Testis (tissue), 3 donors: ENCODE measurements around the gene RCAN2. TPM values are rescaled to one million over a fixed set of nuclear protein-coding genes. Genes with fewer than 3 reads are reported as not detected.

Experiments
- DNase-seq: peaks from one replicate; pipeline ENCODE4 v3.0.0-alpha.2; 2019
- H3K27ac ChIP-seq, 2 donors: fragments of 200-600 bp; sonication (generic); one replicate each; pipeline ENCODE4 v1.5.1; 2019
- H3K27me3 ChIP-seq: fragments of 200-600 bp; sonication (generic); one replicate; pipeline ENCODE4 v1.5.1; 2019
- H3K36me3 ChIP-seq: fragments of 200-600 bp; sonication (generic); one replicate; pipeline ENCODE4 v1.5.1; 2017; ENCODE audit warnings: low read depth; ENCODE audit errors: missing control alignments
- H3K4me1 ChIP-seq: fragments of 200-600 bp; sonication (generic); one replicate; pipeline ENCODE4 v1.5.1; 2019
- H3K4me3 ChIP-seq, 2 donors: fragments of 200-600 bp; sonication (generic); one replicate each; pipeline ENCODE4 v1.5.1; 2017 to 2019
- H3K9me3 ChIP-seq: fragments of 200-600 bp; sonication (generic); one replicate; pipeline ENCODE4 v1.5.1; 2017
- POLR2A ChIP-seq: fragments of 450-650 bp; IDR thresholded peaks from one replicate; pipeline ENCODE4 v1.6.1; 2017; ENCODE audit warnings: antibody characterized with exemption, mild to moderate bottlenecking, moderate library complexity
- WGBS, 2 donors: methylation state at CpG; one replicate each; pipeline ENCODE4 v1.1.5; 2018; 5-methylcytosine and 5-hydroxymethylcytosine counted together
- intact Hi-C: fragments of 100-400 bp; cut with DNase I; formaldehyde crosslinking; loops from one replicate; pipeline ENCODE4 v1.15.1; 2023; ENCODE audit warnings: low total_unique reads
- polyA plus RNA-seq: library from polyadenylated mRNA; stranded (reverse); fragments of 350-450 nt; fragmentation: Illumina TruSeq; extraction: RNeasy Lipid Tissue Mini Kit (QIAGEN cat#74804); gene quantifications from one replicate; pipeline ENCODE4 v1.2.3, GENCODE V29; 2014; ENCODE audit warnings: low read depth, low replicate concordance; ENCODE audit not compliant: insufficient read depth
- total RNA-seq, 2 donors: library from RNA; depleted of rRNA; stranded (reverse); fragments of >200 nt; gene quantifications; one replicate each; pipeline ENCODE4 v1.2.3, GENCODE V29; 2016
- TF ChIP-seq, protein P1 (sequence below), 3 experiments: fragments of 450-650 bp in 2 of 3; fragments of 200-600 bp in 1 of 3; sonication (generic) in 1 of 3; IDR thresholded peaks; one replicate each; pipeline ENCODE4 v1.5.1; 2016 to 2019; ENCODE audit warnings: antibody characterized with exemption in 3 of 3, mild to moderate bottlenecking in 2 of 3, moderate library complexity in 1 of 3

RCAN2 gene
- total and polyA plus RNA-seq, 3 donors from 2014 or later: 6.3 to 17.4 (median 7.1) TPM

DNA sequence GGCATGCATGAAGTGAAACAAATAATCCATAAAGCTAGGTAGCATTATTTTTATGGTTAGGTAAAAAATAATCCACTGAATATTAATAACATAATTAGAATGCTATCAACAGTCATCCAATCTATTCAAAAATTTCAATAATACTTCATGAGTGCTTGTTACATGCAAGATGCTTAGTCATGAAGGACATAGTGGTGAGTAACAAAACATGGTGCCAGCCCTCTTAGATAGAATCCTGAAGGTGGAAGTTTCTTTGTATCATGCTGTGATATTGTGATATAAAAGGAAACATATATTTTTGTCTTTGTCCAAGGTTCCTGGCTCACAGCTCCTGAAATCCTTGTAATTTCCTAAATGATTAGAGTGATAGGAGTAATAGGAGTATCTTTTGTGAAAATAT, 14.9 kb downstream of the RCAN2 start:
- DNase-seq: no peak
- no peaks in the 10 kb centered on the region for H3K36me3 ChIP-seq
- intact Hi-C loops: no loop called here
- H3K9me3 ChIP-seq: no peaks in the 10 kb centered on the region
- no peak overlapping the region for H3K4me3 ChIP-seq
- H3K4me1 ChIP-seq: no peaks in the 10 kb centered on the region
- no peaks in the 10 kb centered on the region for H3K27me3 ChIP-seq
- no peak for TF ChIP-seq POLR2A
- TF ChIP-seq, protein P1, sequence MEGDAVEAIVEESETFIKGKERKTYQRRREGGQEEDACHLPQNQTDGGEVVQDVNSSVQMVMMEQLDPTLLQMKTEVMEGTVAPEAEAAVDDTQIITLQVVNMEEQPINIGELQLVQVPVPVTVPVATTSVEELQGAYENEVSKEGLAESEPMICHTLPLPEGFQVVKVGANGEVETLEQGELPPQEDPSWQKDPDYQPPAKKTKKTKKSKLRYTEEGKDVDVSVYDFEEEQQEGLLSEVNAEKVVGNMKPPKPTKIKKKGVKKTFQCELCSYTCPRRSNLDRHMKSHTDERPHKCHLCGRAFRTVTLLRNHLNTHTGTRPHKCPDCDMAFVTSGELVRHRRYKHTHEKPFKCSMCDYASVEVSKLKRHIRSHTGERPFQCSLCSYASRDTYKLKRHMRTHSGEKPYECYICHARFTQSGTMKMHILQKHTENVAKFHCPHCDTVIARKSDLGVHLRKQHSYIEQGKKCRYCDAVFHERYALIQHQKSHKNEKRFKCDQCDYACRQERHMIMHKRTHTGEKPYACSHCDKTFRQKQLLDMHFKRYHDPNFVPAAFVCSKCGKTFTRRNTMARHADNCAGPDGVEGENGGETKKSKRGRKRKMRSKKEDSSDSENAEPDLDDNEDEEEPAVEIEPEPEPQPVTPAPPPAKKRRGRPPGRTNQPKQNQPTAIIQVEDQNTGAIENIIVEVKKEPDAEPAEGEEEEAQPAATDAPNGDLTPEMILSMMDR (IDR thresholded peaks at IDR 0.05): no peak
- no peak overlapping the region for H3K27ac ChIP-seq

DNA sequence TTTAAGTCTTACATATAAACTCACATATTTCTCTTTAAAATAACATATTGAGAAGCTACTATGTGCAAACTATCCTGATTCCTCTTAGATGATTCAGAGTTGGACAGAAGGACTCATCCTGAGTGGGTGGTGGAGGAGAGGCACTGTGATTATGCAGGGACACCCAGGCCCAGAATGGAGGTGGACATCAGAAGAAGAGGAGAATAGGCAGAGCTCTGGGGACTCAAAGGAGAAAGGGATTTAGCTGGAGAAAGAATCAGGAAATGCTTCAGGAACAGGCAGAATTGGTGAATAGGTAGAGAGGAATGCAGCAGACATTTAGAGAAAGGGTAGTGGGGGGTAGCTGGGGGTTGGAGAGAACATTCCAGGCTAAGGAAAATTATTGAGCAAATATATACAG, 17.4 kb downstream of the RCAN2 start:
- H3K36me3 ChIP-seq: no peaks in the 10 kb centered on the region
- H3K27me3 ChIP-seq: no peaks in the 10 kb centered on the region
- TF ChIP-seq POLR2A: no peak
- TF ChIP-seq, protein P1 (IDR thresholded peaks at IDR 0.05): no peak
- H3K9me3 ChIP-seq: no peaks in the 10 kb centered on the region
- no peak for DNase-seq
- no peak overlapping the region for H3K27ac ChIP-seq
- intact Hi-C loops: no loop called here
- H3K4me3 ChIP-seq: no peak overlapping the region
- H3K4me1 ChIP-seq: peaks cover 2% of the 10 kb centered on the region

DNA sequence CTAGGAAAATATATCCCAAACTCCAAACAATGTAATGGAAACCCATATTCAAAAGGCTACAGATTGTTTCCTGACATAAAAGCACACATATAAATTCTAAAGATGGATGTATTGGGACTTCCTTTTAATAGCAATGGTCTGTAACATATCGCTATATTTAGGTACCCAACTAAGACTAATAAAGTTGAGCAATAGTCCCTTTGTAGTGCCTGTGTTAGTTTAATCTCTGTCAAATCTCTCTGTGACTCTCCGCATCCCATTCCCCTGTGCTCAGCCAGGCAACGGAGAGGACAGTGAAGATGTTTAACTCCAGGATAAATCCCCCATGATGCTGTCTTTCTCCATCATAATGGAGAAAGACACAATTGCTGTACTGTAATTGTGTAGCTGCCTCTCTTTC, 19.0 kb downstream of the RCAN2 start:
- Histone ChIP-seq H3K9me3 (no peaks in the 10 kb centered on the region), H3K4me1 (peaks cover 5% of the 10 kb centered on the region), H3K4me3 (no peak overlapping the region), H3K27me3 (no peaks in the 10 kb centered on the region), H3K36me3 (no peaks in the 10 kb centered on the region), H3K27ac (no peak overlapping the region)
- intact Hi-C loops: no loop called here
- WGBS, 2 donors: 91 to 93% methylated on average over 3 of the region's 3 CpGs
- no peak for DNase-seq
- TF ChIP-seq, protein P1 (IDR thresholded peaks at IDR 0.05): no peak
- no peak for TF ChIP-seq POLR2A

DNA sequence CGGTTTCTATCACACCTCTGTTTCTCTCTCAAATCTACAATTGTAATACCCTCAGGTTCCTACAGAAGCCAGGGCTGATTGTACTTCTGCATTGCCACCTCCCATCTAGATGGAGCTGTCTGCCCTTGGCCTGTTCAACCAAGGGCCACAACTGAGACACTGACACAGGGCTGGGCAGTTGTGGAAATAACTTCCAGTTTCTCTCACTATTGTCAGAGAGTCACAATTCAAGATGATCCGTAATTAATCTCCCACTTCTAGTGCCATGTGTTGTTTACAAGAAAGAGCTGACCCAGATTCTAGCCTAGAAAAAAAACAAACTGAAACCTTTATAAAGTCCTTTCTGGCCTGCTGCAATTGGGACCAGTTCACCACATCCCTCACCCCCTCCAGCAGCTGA, 22.2 kb downstream of the RCAN2 start:
- Histone ChIP-seq H3K36me3 (no peaks in the 10 kb centered on the region), H3K4me1 (peaks cover 5% of the 10 kb centered on the region), H3K27ac (no peak overlapping the region), H3K4me3 (no peak overlapping the region), H3K27me3 (no peaks in the 10 kb centered on the region), H3K9me3 (no peaks in the 10 kb centered on the region)
- intact Hi-C loops: no loop called here
- 45 to 68% methylated on average over 2 of the region's 2 CpGs for WGBS, 2 donors
- no peak for TF ChIP-seq POLR2A
- TF ChIP-seq, protein P1 (IDR thresholded peaks at IDR 0.05): no peak
- no peak for DNase-seq

DNA sequence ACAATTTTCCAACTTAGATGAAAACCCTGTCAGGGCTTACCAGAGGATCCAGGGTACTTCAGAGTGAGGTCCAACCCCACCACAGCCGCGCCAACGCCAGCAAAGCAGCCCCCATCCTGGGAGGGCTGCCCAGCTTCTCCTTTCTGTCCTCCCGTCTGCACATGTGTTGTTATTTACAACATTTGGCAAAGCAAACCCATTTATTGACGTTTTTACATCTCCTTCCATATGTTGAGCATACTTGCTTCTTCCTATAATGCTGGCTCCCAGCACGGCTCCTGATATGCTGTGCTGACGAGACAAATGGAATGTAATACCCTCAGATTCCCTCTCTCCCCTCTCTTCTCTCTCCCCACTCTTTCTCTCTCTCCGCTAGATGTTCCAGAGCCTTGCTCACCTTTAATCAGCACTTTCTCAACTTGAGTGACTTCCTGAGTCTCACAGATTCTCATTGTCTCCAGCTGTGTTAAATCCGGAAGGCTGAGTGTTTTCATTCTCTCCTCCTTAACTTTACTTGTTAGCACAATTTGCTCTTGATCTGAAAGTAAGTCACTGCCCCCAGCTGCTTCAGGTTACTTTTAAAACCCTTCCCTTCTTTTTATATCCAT, 22.7 kb downstream of the RCAN2 start:
- TF ChIP-seq POLR2A: no peak
- TF ChIP-seq, protein P1 (IDR thresholded peaks at IDR 0.05): no peak
- H3K27ac ChIP-seq: no peak overlapping the region
- no peaks in the 10 kb centered on the region for H3K9me3 ChIP-seq
- no peak for DNase-seq
- no peak overlapping the region for H3K4me3 ChIP-seq
- H3K27me3 ChIP-seq: no peaks in the 10 kb centered on the region
- intact Hi-C loops: no loop called here
- no peaks in the 10 kb centered on the region for H3K36me3 ChIP-seq
- H3K4me1 ChIP-seq: peaks cover 5% of the 10 kb centered on the region
- 80 to 86% methylated on average over 9 of the region's 9 CpGs for WGBS, 2 donors
